HEK293 (cell line): ENCODE data around the gene SNCB.

Source experiments
- ATF2 ChIP-seq: fragments of 450-650 bp; formaldehyde crosslinking; IDR thresholded peaks from 2 replicates; pipeline ENCODE4 v1.5.1; 2016; ENCODE audit warnings: missing biosample characterization, missing genetic modification characterization, low read depth
- CTCF ChIP-seq: fragments of 450-650 bp; formaldehyde crosslinking; IDR thresholded peaks from 2 replicates; pipeline ENCODE4 v1.5.1; 2016; ENCODE audit warnings: missing biosample characterization, missing genetic modification characterization
- ELK4 ChIP-seq: IDR thresholded peaks from 2 replicates; pipeline ENCODE4 v1.6.1; 2011; ENCODE audit warnings: mild to moderate bottlenecking, low read depth, low read length, borderline replicate concordance
- HOXC10 ChIP-seq: sonication (generic); formaldehyde crosslinking; IDR thresholded peaks from 2 replicates; pipeline ENCODE4 v1.8.1; 2023; ENCODE audit warnings: mild to moderate bottlenecking, missing genetic modification reagents
- TRIM28 ChIP-seq: IDR thresholded peaks from 2 replicates; pipeline ENCODE4 v1.6.1; 2011; ENCODE audit warnings: low read length, control low read depth, borderline replicate concordance
- ZBTB8A ChIP-seq: fragments of 450-650 bp; formaldehyde crosslinking; IDR thresholded peaks from 2 replicates; pipeline ENCODE4 v1.5.1; 2016; ENCODE audit warnings: missing biosample characterization, missing genetic modification characterization
- ZNF175 ChIP-seq: fragments of 450-650 bp; formaldehyde crosslinking; IDR thresholded peaks from 2 replicates; pipeline ENCODE4 v1.5.1; 2016; ENCODE audit warnings: missing biosample characterization, missing genetic modification characterization
- ZNF335 ChIP-seq: fragments of 450-650 bp; formaldehyde crosslinking; conservative IDR thresholded peaks from 2 replicates; pipeline ENCODE4 v1.5.1; 2016; ENCODE audit warnings: missing biosample characterization, missing genetic modification characterization
- ZNF366 ChIP-seq: fragments of 450-650 bp; formaldehyde crosslinking; conservative IDR thresholded peaks from 2 replicates; pipeline ENCODE4 v1.5.1; 2016; ENCODE audit warnings: missing biosample characterization, missing genetic modification characterization
- ZNF416 ChIP-seq: fragments of 450-650 bp; formaldehyde crosslinking; IDR thresholded peaks from 2 replicates; pipeline ENCODE4 v1.5.1; 2016; ENCODE audit warnings: missing biosample characterization, missing genetic modification characterization
- ZNF426 ChIP-seq: fragments of 450-650 bp; formaldehyde crosslinking; IDR thresholded peaks from 2 replicates; pipeline ENCODE4 v1.5.1; 2017; ENCODE audit warnings: missing biosample characterization, missing genetic modification characterization, mild to moderate bottlenecking, inconsistent platforms, moderate library complexity
- ZNF514 ChIP-seq: fragments of 450-650 bp; formaldehyde crosslinking; IDR thresholded peaks from 2 replicates; pipeline ENCODE4 v1.5.1; 2016; ENCODE audit warnings: missing biosample characterization, missing genetic modification characterization

- no peak for TF ChIP-seq ZNF426 (tag by site-specific recombination)
- no peak for TF ChIP-seq TRIM28
- TF ChIP-seq CTCF (tag by site-specific recombination), result no peak
- no peak for TF ChIP-seq ZNF366 (tag by site-specific recombination)
- TF ChIP-seq ZBTB8A, result no peak
- no peak for TF ChIP-seq ZNF335
- TF ChIP-seq ATF2, result no peak
- TF ChIP-seq ZNF514 (tag by site-specific recombination), result no peak
- no peak for TF ChIP-seq HOXC10 (CRISPR knock-in tag)
- TF ChIP-seq ZNF416 (tag by site-specific recombination), result no peak
- no peak for TF ChIP-seq ZNF175
- TF ChIP-seq ELK4, result no peak
Observed at GRCh38 chr5:176660530-176660859, 30.2 kb upstream of the SNCB start.
